Vagina (tissue), 2 donors: ENCODE results near the gene ING2. TPM values are rescaled to one million over a fixed set of nuclear protein-coding genes. Genes with fewer than 3 reads are reported as not detected.

Experiments used
- DNase-seq, 2 donors: peaks; one replicate each; pipeline ENCODE4 v3.0.0-alpha.2; 2017; ENCODE audit errors: extremely low spot score in 2 of 2
- H3K27ac ChIP-seq: fragments of 200-600 bp; sonication (generic); one replicate; pipeline ENCODE4 v1.5.1; 2019
- H3K27me3 ChIP-seq: fragments of 200-600 bp; sonication (generic); one replicate; pipeline ENCODE4 v1.5.1; 2019
- H3K36me3 ChIP-seq, 2 donors: fragments of 200-600 bp; sonication (generic); one replicate each; pipeline ENCODE4 v1.5.1; 2017 to 2019
- H3K4me1 ChIP-seq: fragments of 200-600 bp; sonication (generic); one replicate; pipeline ENCODE4 v1.5.1; 2019
- H3K4me3 ChIP-seq, 2 donors: fragments of 200-600 bp; sonication (generic); 1 replicate in 1 of 2; 2 replicates in 1 of 2; pipeline ENCODE4 v1.5.1; 2016 to 2019
- H3K9me3 ChIP-seq: fragments of 200-600 bp; sonication (generic); one replicate; pipeline ENCODE4 v1.5.1; 2019
- CTCF ChIP-seq, 3 experiments: fragments of 450-650 bp in 2 of 3; fragments of 200-600 bp in 1 of 3; sonication (generic) in 1 of 3; IDR thresholded peaks; one replicate each; pipeline ENCODE4 v1.5.1; 2017 to 2019; ENCODE audit warnings: antibody characterized with exemption in 3 of 3, mild to moderate bottlenecking in 2 of 3, moderate library complexity in 2 of 3
- POLR2A ChIP-seq, 2 donors: fragments of 450-650 bp; IDR thresholded peaks; one replicate each; pipeline ENCODE4 v1.6.1; 2017; ENCODE audit warnings: antibody characterized with exemption in 2 of 2, mild to moderate bottlenecking in 2 of 2, moderate library complexity in 2 of 2
- POLR2AphosphoS5 ChIP-seq, 2 donors: sonication (generic); formaldehyde crosslinking; IDR thresholded peaks; one replicate each; pipeline ENCODE4 v1.9.0; 2017; ENCODE audit warnings: antibody characterized with exemption in 2 of 2, mild to moderate bottlenecking in 2 of 2, low read depth in 1 of 2; ENCODE audit not compliant: insufficient read depth in 1 of 2
- intact Hi-C: fragments of 100-400 bp; cut with DNase I; formaldehyde crosslinking; loops from one replicate; pipeline ENCODE4 v1.15.1; 2023
- total RNA-seq: library from RNA; depleted of rRNA; stranded (reverse); fragments of >200 nt; gene quantifications from one replicate; pipeline ENCODE4 v1.2.3, GENCODE V29; 2016

The ING2 gene
- total RNA-seq, 1 donor from 2014 or later, result 8.1 TPM

- H3K4me3 ChIP-seq, result no peak overlapping the region
- H3K4me1 ChIP-seq, result no peaks in the 10 kb centered on the region
- H3K9me3 ChIP-seq, result no peaks in the 10 kb centered on the region
- TF ChIP-seq POLR2AphosphoS5 (IDR thresholded peaks at IDR 0.05; ENCODE audit: insufficient read depth in 1 of 2, low read depth in 1 of 2), result no peak
- TF ChIP-seq POLR2A (IDR thresholded peaks at IDR 0.05), result no peak
- TF ChIP-seq CTCF (IDR thresholded peaks at IDR 0.05), result no peak
- H3K36me3 ChIP-seq, result peaks cover 0 to 4% of the 10 kb centered on the region in 2 donors
- DNase-seq, result no peak
- intact Hi-C loops, result no loop called here
- H3K27ac ChIP-seq, result no peak overlapping the region
- H3K27me3 ChIP-seq, result no peaks in the 10 kb centered on the region
These were observed 12.9 kb downstream of the ING2 start for GRCh38 chr4:183517781-183518180.

- intact Hi-C loops, result no loop called here
- Histone ChIP-seq H3K36me3 (no peaks in the 10 kb centered on the region), H3K27ac (no peak overlapping the region), H3K4me3 (no peak overlapping the region), H3K4me1 (no peaks in the 10 kb centered on the region), H3K9me3 (no peaks in the 10 kb centered on the region), H3K27me3 (no peaks in the 10 kb centered on the region)
- no peak for DNase-seq
- TF ChIP-seq POLR2AphosphoS5 (IDR thresholded peaks at IDR 0.05; ENCODE audit: insufficient read depth in 1 of 2, low read depth in 1 of 2), result no peak
- TF ChIP-seq POLR2A (IDR thresholded peaks at IDR 0.05), result no peak
- TF ChIP-seq CTCF (IDR thresholded peaks at IDR 0.05), result no peak
These were observed 18.0 kb downstream of the ING2 start for GRCh38 chr4:183522821-183523220.

- TF ChIP-seq CTCF (IDR thresholded peaks at IDR 0.05) (no peak), POLR2A (IDR thresholded peaks at IDR 0.05) (no peak), POLR2AphosphoS5 (IDR thresholded peaks at IDR 0.05; ENCODE audit: insufficient read depth in 1 of 2, low read depth in 1 of 2) (no peak)
- Histone ChIP-seq H3K27me3 (no peaks in the 10 kb centered on the region), H3K4me3 (no peak overlapping the region), H3K4me1 (no peaks in the 10 kb centered on the region), H3K9me3 (no peaks in the 10 kb centered on the region), H3K36me3 (no peaks in the 10 kb centered on the region), H3K27ac (no peak overlapping the region)
- intact Hi-C loops, result no loop called here
- DNase-seq, result no peak
These were observed 22.5 kb downstream of the ING2 start for GRCh38 chr4:183527326-183527725.

- no peaks in the 10 kb centered on the region for H3K9me3 ChIP-seq
- no peak overlapping the region for H3K4me3 ChIP-seq
- no peaks in the 10 kb centered on the region for H3K27me3 ChIP-seq
- no peaks in the 10 kb centered on the region for H3K4me1 ChIP-seq
- no peaks in the 10 kb centered on the region for H3K36me3 ChIP-seq
- intact Hi-C loops, result no loop called here
- no peak overlapping the region for H3K27ac ChIP-seq
- TF ChIP-seq POLR2AphosphoS5 (IDR thresholded peaks at IDR 0.05; ENCODE audit: insufficient read depth in 1 of 2, low read depth in 1 of 2) (no peak), CTCF (IDR thresholded peaks at IDR 0.05) (no peak), POLR2A (IDR thresholded peaks at IDR 0.05) (no peak)
- no peak for DNase-seq
These were observed 28.0 kb downstream of the ING2 start for GRCh38 chr4:183532821-183533220.

- H3K4me3 ChIP-seq, result no peak overlapping the region
- H3K27ac ChIP-seq, result no peak overlapping the region
- no peak for DNase-seq
- H3K36me3 ChIP-seq, result no peaks in the 10 kb centered on the region
- no peaks in the 10 kb centered on the region for H3K4me1 ChIP-seq
- intact Hi-C loops, result no loop called here
- H3K27me3 ChIP-seq, result no peaks in the 10 kb centered on the region
- H3K9me3 ChIP-seq, result no peaks in the 10 kb centered on the region
- TF ChIP-seq CTCF (IDR thresholded peaks at IDR 0.05) (no peak), POLR2A (IDR thresholded peaks at IDR 0.05) (no peak), POLR2AphosphoS5 (IDR thresholded peaks at IDR 0.05; ENCODE audit: insufficient read depth in 1 of 2, low read depth in 1 of 2) (no peak)
These were observed 28.8 kb downstream of the ING2 start for GRCh38 chr4:183533698-183534097.
